WI38 (cell line): ENCODE data around the gene RAB22A.

ENCODE experiments used
- H3K4me3 ChIP-seq: 2 replicates; pipeline ENCODE4 v1.5.1; 2011; ENCODE audit warnings: low read depth, mild to moderate bottlenecking, control low read depth, low read length
- CTCF ChIP-seq: IDR thresholded peaks from 2 replicates; pipeline ENCODE4 v1.5.1; 2012; ENCODE audit warnings: low read depth, mild to moderate bottlenecking, control low read depth, low read length

The RAB22A gene, protein sequence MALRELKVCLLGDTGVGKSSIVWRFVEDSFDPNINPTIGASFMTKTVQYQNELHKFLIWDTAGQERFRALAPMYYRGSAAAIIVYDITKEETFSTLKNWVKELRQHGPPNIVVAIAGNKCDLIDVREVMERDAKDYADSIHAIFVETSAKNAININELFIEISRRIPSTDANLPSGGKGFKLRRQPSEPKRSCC

GRCh38 chr20:58309591-58310290, at the start of gene RAB22A:
TSS of gene RAB22A (plus strand) at chr20:58309715. CDS start at chr20:58309977, 262 bp downstream.
- TF ChIP-seq CTCF, result no peak
- peak within 1 kb of the TSS; percentile 92 for H3K4me3 ChIP-seq

GRCh38 chr20:58260006-58260405, 49.5 kb upstream of the RAB22A start:
- TF ChIP-seq CTCF, result no peak
- no peak overlapping the region for H3K4me3 ChIP-seq

GRCh38 chr20:58261660-58262059, 47.9 kb upstream of the RAB22A start:
- TF ChIP-seq CTCF, result no peak
- no peak overlapping the region for H3K4me3 ChIP-seq

- no peak overlapping the region for H3K4me3 ChIP-seq
- no peak for TF ChIP-seq CTCF
Measured at GRCh38 chr20:58264271-58264670, 45.2 kb upstream of the RAB22A start.

DNA sequence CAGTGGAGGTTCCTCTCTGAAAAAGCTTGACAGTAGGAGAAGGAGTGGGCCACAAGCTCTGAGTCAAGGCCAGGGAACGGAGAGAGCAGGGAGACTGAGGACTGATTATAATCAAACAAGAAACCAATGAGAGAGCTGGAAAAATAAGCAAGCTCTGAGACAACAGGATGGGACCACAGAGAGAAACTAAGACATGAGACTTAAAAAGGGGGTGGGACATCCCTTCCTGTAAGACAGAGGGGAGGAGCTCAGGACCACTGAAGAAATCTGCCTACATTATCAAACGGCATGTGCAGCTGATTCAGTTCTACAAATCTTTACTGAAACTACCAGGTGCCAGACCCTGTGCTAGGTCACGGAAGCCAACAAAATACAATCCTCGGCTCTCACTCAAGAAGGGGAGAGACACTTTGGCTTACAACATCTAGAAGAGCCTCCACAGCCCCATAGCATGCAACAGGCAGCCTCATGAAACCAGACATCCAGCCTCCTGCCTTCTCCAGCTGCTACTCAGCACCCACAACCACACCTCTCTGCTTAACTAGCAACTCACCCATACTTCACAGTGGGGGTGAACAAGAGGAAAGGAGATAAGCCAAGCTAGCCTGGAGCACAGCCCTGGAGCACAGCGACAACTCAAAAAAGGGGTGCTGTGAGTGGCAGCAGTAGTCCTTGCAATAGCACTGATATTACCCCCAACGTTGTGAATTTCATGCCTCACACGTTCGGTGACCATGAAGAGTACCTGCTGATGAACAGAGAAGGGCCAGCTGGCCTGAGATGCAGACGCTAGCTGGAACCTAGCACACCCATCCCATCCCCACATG, 41.9 kb upstream of the RAB22A start:
- no peak for TF ChIP-seq CTCF
- H3K4me3 ChIP-seq, result no peak overlapping the region

DNA sequence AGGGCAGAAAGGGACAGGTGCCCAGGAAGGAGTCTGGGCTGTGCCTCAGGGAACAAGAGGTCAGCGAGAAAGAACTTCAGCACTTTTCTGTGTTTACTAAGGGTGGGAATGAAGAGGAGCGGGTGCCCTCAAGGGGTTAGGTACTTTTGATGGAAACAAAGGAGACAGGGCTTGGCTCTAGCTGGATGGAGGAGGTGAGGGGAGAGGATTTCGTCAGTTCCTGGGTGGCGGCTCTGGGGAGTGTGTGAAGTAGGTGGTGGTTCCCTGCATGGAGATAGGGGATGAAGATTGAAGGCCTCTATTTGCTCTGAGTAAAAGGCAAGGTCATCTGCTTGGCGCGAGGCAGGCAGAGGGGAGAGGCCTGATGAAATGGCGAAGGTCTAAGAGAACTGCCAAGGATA, 41.1 kb upstream of the RAB22A start:
- H3K4me3 ChIP-seq, result no peak overlapping the region
- TF ChIP-seq CTCF, result no peak
